Tibial artery (tissue), 4 donors: ENCODE results near the gene CEP120.

Experiments used
- DNase-seq, 2 donors: peaks; one replicate each; pipeline ENCODE4 v3.0.0-alpha.2; 2019
- H3K27ac ChIP-seq, 2 donors: fragments of 200-600 bp; sonication (generic) in 1 of 2; 1 replicate in 1 of 2; 2 replicates in 1 of 2; pipeline ENCODE4 v1.5.1; 2018 to 2019; ENCODE audit warnings: mild to moderate bottlenecking in 1 of 2
- H3K27me3 ChIP-seq, 2 donors: fragments of 200-600 bp; sonication (generic) in 1 of 2; one replicate each; pipeline versions ENCODE4 v1.5.1 to v1.6.0; 2016 to 2019
- H3K36me3 ChIP-seq, 3 donors: fragments of 200-600 bp; sonication (generic) in 2 of 3; one replicate each; pipeline ENCODE4 v1.5.1; 2016 to 2019; ENCODE audit warnings: mild to moderate bottlenecking in 2 of 3
- H3K4me1 ChIP-seq, 4 donors: fragments of 200-600 bp; sonication (generic) in 2 of 4; 1 replicate in 3 of 4; 2 replicates in 1 of 4; pipeline ENCODE4 v1.5.1; 2016 to 2019
- H3K4me3 ChIP-seq, 2 donors: fragments of 200-600 bp; sonication (generic) in 1 of 2; 1 replicate in 1 of 2; 2 replicates in 1 of 2; pipeline ENCODE4 v1.5.1; 2018 to 2019; ENCODE audit warnings: mild to moderate bottlenecking in 2 of 2
- H3K9me3 ChIP-seq, 3 donors: fragments of 200-600 bp; sonication (generic) in 1 of 3; one replicate each; pipeline ENCODE4 v1.5.1; 2016 to 2019
- intact Hi-C: fragments of 100-400 bp; cut with DNase I; formaldehyde crosslinking; loops from one replicate; pipeline ENCODE4 v1.15.0; 2023; ENCODE audit warnings: low total_unique reads
- TF ChIP-seq, protein P1 (sequence below), 2 experiments: fragments of 200-600 bp in 1 of 2; fragments of 450-650 bp in 1 of 2; IDR thresholded peaks; one replicate each; pipeline ENCODE4 v1.5.1; 2017 to 2019; ENCODE audit warnings: antibody characterized with exemption in 2 of 2, mild to moderate bottlenecking in 1 of 2, moderate library complexity in 1 of 2

Gene CEP120

DNA sequence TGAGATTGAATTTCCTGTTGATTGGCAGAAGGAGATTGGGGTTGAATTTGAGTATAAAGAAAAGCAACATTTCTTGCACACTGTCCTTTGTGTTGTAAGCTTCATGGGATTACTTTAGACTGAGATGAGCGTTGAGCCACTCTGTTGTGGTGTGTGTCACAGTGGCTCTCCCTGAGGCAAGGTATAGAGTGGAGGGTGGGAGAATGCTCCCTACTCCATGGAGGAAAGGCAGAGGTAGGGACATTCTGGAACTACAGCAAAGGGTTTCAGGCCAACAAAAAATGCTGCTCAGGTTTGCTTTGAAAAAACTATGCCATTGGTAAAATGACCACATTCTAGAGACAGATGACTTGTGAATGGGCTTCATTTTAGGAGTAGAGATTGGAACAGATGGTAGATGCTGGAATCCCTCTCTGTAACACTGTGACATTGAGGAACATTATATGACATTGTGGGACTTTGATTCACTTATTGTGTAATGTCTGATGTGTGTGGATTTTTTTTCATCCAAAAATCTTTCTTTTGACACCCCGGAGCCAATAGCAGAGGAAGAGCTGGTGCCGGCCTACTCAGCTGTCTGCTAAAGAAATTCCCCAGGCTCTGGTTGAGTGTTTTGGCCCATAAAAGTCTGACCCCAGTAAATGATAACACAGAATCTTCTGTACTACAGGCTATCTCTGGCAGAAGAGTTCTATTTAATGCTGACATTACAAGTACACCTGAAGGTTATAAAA, 6.2 kb upstream of the CEP120 start:
- Histone ChIP-seq H3K27ac (no peak overlapping the region), H3K4me1 (no peaks in the 10 kb centered on the region), H3K36me3 (no peaks in the 10 kb centered on the region), H3K4me3 (no peak overlapping the region), H3K27me3 (no peaks in the 10 kb centered on the region), H3K9me3 (no peaks in the 10 kb centered on the region)
- TF ChIP-seq, protein P1, sequence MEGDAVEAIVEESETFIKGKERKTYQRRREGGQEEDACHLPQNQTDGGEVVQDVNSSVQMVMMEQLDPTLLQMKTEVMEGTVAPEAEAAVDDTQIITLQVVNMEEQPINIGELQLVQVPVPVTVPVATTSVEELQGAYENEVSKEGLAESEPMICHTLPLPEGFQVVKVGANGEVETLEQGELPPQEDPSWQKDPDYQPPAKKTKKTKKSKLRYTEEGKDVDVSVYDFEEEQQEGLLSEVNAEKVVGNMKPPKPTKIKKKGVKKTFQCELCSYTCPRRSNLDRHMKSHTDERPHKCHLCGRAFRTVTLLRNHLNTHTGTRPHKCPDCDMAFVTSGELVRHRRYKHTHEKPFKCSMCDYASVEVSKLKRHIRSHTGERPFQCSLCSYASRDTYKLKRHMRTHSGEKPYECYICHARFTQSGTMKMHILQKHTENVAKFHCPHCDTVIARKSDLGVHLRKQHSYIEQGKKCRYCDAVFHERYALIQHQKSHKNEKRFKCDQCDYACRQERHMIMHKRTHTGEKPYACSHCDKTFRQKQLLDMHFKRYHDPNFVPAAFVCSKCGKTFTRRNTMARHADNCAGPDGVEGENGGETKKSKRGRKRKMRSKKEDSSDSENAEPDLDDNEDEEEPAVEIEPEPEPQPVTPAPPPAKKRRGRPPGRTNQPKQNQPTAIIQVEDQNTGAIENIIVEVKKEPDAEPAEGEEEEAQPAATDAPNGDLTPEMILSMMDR (IDR thresholded peaks at IDR 0.05) = no peak
- intact Hi-C loops = loop anchor here (10.0 kb wide), 1 partner anchor 185 kb away; no protein-coding TSS in a partner anchor
- DNase-seq = no peak

DNA sequence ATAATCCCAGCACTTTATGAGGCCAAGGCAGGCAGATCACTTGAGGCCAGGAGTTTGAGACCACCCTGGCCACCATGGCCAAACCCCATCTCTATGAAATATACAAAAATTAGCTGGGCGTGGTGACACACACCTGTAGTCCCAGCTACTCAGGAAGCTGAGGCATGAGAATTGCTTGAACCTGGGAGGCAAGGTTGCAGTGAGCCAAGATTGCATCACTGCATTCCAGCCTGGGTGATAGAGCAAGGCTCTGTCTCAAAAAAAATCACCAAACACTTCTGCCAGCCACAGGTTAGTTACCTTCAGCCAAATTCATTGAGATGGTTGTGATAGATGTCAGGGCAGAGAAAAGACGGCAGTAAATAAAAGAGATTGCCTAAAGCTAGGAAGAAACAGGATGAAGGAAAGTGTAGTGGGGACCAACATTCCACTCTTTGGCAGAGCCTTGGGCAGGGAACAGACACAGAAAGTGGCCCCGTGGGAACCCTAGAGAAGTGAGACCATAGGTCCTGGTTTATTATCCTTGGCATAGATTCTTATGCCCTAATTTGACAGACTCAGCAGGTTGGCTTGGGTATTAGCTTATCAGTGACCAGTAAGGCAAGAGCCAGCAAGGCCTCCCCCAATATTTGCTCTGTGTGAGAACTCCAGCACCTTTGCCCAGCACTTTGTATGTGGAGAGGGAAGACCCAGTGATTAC, 5.5 kb upstream of the CEP120 start:
- no peaks in the 10 kb centered on the region for H3K27me3 ChIP-seq
- no peak for DNase-seq
- no peak overlapping the region for H3K27ac ChIP-seq
- H3K9me3 ChIP-seq = no peaks in the 10 kb centered on the region
- H3K36me3 ChIP-seq = no peaks in the 10 kb centered on the region
- intact Hi-C loops = loop anchor here (10.0 kb wide), 1 partner anchor 186 kb away; no protein-coding TSS in a partner anchor
- no peaks in the 10 kb centered on the region for H3K4me1 ChIP-seq
- no peak overlapping the region for H3K4me3 ChIP-seq
- TF ChIP-seq, protein P1 (IDR thresholded peaks at IDR 0.05) = no peak

DNA sequence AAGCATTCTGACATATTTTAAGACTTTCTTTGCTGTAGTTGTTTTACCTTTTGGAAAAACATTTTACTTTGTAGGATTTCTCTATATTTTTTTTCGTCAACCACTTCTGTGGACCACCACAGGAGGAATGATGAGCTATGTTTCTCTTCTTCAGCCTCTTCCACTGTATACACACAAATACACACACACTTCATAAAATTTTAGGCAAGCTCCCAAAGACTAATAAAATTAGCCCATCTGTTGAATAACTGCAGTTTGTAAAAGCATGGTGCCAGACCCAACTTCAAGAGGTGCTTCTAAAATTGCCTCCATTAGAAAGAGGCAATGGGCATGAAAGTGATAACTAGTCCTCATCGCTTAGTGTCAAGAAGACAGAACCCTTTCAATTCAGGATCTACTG, 4.1 kb upstream of the CEP120 start:
- intact Hi-C loops = loop anchor here (10.0 kb wide), 1 partner anchor 188 kb away; no protein-coding TSS in a partner anchor
- peaks cover 0 to 2% (median under 1%) of the 10 kb centered on the region in 4 donors for H3K4me1 ChIP-seq
- H3K9me3 ChIP-seq = no peaks in the 10 kb centered on the region
- TF ChIP-seq, protein P1 (IDR thresholded peaks at IDR 0.05) = no peak
- no peak overlapping the region for H3K27ac ChIP-seq
- no peak overlapping the region for H3K4me3 ChIP-seq
- no peaks in the 10 kb centered on the region for H3K36me3 ChIP-seq
- H3K27me3 ChIP-seq = no peaks in the 10 kb centered on the region
- DNase-seq = no peak

DNA sequence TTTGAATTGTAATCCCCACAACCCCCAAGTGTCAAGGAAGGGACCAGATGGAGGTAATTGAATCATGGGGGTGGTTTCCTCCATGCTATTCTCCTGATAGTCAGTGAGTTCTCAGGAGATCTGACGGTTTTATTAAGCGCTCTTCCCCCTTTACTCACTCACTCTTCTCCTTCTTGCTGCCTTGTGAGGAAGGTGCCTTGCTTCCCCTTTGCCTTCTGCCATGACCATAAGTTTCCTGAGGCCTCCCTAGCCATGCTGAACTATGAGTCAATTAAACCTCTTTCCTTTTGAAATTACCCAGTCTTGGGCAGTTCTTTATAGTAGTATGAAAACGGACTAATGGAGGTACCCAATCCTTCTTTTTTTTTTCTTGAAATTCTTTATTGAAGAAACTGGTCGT, 2.2 kb upstream of the CEP120 start:
- intact Hi-C loops = loop anchor here (10.0 kb wide), 1 partner anchor 189 kb away; no protein-coding TSS in a partner anchor
- TF ChIP-seq, protein P1 (IDR thresholded peaks at IDR 0.05) = no peak

DNA sequence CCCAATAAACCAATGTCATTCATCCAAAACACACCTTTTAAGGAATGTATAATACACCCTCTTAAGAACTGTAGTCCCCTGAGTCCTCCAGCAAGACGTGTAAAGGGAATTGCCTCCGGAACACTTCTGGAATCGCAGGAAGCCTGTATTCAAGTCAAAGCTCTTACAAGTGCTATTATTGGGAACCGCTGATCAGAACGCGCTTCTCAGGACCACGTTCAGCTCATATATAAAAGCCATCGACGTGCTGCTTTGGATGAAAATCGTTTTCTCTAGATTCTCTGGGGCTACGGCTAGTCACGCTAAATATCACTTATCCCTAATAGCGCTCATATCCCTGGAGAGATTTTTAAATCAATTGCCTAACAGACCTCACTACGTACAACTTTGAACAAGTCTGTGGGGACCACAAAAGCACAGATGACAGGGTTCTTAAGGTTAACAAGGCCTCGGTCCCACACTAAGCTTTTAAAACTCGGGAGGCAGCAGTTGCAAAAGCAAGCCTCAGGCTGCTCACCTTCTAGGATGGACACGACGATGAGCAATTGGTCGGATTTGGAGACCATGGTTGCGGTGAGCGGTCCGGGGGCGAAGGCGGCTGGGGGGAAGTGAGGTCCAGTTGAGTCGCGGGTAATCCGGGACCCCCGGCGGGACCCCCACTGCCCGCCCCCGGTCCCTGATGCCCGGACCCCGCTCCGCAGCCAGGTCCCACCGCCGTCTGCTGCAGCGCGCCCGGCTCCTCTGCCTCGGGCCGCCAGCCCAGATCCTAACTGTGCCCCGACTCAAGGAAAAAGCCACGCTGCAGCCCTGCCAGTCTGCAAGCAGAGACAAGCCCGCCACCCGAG, 548 bp downstream of the CEP120 start:
- Histone ChIP-seq H3K27me3 (no peaks in the 10 kb centered on the region), H3K9me3 (no peaks in the 10 kb centered on the region), H3K27ac (peak overlapping the region; percentile 95), H3K36me3 (peaks cover 0 to 4% (median 0%) of the 10 kb centered on the region in 3 donors), H3K4me3 (peak overlapping the region; percentile 94 to 95), H3K4me1 (peaks cover 0 to 29% (median 18%) of the 10 kb centered on the region in 4 donors)
- intact Hi-C loops = loop anchor here (1.0 to 10.0 kb wide), 2 partner anchors 89 to 192 kb away; no protein-coding TSS in a partner anchor
- TF ChIP-seq, protein P1 (IDR thresholded peaks at IDR 0.05) = no peak
- peak in 1 of 2 donors; percentile 33 for DNase-seq

More for the DNA sequence above, 2.2 kb upstream of the CEP120 start:
- Histone ChIP-seq H3K36me3 (no peaks in the 10 kb centered on the region), H3K9me3 (no peaks in the 10 kb centered on the region), H3K27ac (no peak overlapping the region), H3K4me3 (no peak overlapping the region), H3K4me1 (peaks cover 0 to 21% (median 15%) of the 10 kb centered on the region in 4 donors), H3K27me3 (no peaks in the 10 kb centered on the region)
- no peak for DNase-seq
